ENCODE results near the gene SLC22A23.

DNA sequence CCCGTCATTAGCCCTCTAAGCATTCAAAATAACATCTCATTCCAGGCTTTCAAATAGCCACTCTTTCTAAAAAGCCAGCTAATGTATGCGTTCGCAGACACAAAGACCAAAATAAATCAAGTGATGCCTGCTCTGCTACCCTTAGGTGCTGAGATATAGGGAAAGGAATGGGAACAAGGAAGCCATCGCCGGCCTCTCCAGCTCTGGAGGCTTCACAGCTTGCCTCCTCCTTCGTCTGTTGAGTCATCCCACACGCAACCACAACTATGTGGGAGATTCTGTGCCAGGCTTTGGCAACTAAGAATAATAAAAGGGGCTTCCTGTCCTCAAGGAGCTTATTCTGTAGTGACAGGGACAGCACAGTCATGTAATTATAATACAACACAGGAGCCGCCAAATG lies 27.3 kb upstream of the SLC22A23 start:
- no peak for TF ChIP-seq POLR2A (IDR thresholded peaks at IDR 0.05)
- TF ChIP-seq, protein P1, sequence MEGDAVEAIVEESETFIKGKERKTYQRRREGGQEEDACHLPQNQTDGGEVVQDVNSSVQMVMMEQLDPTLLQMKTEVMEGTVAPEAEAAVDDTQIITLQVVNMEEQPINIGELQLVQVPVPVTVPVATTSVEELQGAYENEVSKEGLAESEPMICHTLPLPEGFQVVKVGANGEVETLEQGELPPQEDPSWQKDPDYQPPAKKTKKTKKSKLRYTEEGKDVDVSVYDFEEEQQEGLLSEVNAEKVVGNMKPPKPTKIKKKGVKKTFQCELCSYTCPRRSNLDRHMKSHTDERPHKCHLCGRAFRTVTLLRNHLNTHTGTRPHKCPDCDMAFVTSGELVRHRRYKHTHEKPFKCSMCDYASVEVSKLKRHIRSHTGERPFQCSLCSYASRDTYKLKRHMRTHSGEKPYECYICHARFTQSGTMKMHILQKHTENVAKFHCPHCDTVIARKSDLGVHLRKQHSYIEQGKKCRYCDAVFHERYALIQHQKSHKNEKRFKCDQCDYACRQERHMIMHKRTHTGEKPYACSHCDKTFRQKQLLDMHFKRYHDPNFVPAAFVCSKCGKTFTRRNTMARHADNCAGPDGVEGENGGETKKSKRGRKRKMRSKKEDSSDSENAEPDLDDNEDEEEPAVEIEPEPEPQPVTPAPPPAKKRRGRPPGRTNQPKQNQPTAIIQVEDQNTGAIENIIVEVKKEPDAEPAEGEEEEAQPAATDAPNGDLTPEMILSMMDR (IDR thresholded peaks at IDR 0.05 in 4 of 5, conservative IDR thresholded peaks at IDR 0.05 in 1 of 5), result no peak

Data from gastrocnemius medialis (tissue), 4 donors.